Activated CD4-positive, alpha-beta T cell treated with anti-CD3 and anti-CD28 coated beads for 36 hours (primary cell): Measurements from ENCODE around the gene ITPK1. TPM values are rescaled to one million over a fixed set of nuclear protein-coding genes. Genes with fewer than 3 reads are reported as not detected.
A peak's percentile ranks its signal among the peaks of the same experiment; 100 is the strongest.
"Not testable (repeated sequence)": the region's sequence is repeated elsewhere in the genome, so short reads cannot be mapped to it uniquely, and the experiment has no call there.

Experiments
- ATAC-seq: fragments of 200-7000 bp; cut with Tn5 transposase; one replicate; pipeline ENCODE4 v1.10.0; 2021; ENCODE audit warnings: mild to moderate bottlenecking, moderate library complexity
- CTCF ChIA-PET: fragments of 350-600 bp; sonication (Branson Sonifier 250); formaldehyde crosslinking; loops from one replicate; lab custom pipeline; 2021; ENCODE audit warnings: antibody characterized with exemption; lab: Charles Lee
- POLR2A ChIA-PET: fragments of 350-600 bp; sonication (Branson Sonifier 250); formaldehyde crosslinking; loops from one replicate; lab custom pipeline; 2021; ENCODE audit warnings: antibody characterized with exemption, inconsistent platforms; lab: Charles Lee
- DNase-seq: peaks from one replicate; pipeline ENCODE4 v3.0.0-alpha.2; 2020
- H3K27ac Mint-ChIP-seq: one replicate; pipeline ENCODE4 v1.8.0; 2021; ENCODE audit warnings: mixed read lengths
- H3K27me3 Mint-ChIP-seq: one replicate; pipeline ENCODE4 v1.8.0; 2021; ENCODE audit warnings: mixed read lengths
- H3K36me3 Mint-ChIP-seq: one replicate; pipeline ENCODE4 v1.8.0; 2021; ENCODE audit warnings: low read depth, mixed read lengths
- H3K4me1 Mint-ChIP-seq: one replicate; pipeline ENCODE4 v1.8.0; 2021; ENCODE audit warnings: mixed read lengths
- H3K4me3 Mint-ChIP-seq: one replicate; pipeline ENCODE4 v1.8.0; 2021; ENCODE audit warnings: mild to moderate bottlenecking, moderate library complexity, mixed read lengths
- H3K9me3 Mint-ChIP-seq: one replicate; pipeline ENCODE4 v1.8.0; 2021; ENCODE audit warnings: low read depth, mixed read lengths
- intact Hi-C, 2 experiments: fragments of 100-400 bp; cut with DNase I in 1 of 2; cut with micrococcal nuclease in 1 of 2; formaldehyde crosslinking; loops; one replicate each; pipeline versions ENCODE4 v1.14.2 to v1.15.1; 2022 to 2024; cut with DNase I, micrococcal nuclease
- total RNA-seq, 2 experiments: library from RNA; stranded (reverse); gene quantifications; one replicate each; pipeline ENCODE4 v1.2.3, GENCODE V29; 2021

The ITPK1 gene
- total RNA-seq, 2 experiments from 2014 or later = 31.0 to 35.5 TPM

DNA sequence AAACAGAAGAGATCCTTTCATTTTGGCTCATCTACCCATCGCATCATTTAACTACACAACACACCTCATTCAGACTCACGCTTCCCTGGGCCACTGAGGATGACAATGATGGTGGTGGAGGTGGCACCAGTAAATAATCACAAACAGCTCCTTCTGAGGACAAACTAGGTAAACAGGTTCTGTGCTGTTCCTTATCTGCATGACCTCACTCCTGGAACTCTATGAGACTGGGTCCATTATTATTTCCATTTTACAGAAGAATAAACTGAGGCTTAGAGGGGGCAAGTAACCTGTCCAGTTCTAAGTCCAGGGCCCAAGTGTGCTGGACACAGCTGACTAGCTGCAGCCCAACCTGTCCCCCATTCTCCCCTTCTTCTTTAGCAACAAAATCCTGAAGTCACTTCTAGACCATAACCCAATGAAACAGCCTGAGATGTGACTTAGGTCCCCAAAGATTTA lies 50.4 kb downstream of the ITPK1 start:
- no peak overlapping the region for H3K4me3 Mint-ChIP-seq
- intact Hi-C loops = no loop called here
- POLR2A ChIA-PET = no interaction called here
- DNase-seq = peak; percentile 35
- CTCF ChIA-PET = interaction anchor here (0.5 to 1.7 kb wide), 3 partner anchors 44 to 113 kb away, joined by 3 to 7 read pairs (median 3); no protein-coding TSS in a partner anchor
- no peaks in the 10 kb centered on the region for H3K9me3 Mint-ChIP-seq
- H3K36me3 Mint-ChIP-seq = peaks cover 1% of the 10 kb centered on the region
- ATAC-seq = peak; percentile 27
- H3K27ac Mint-ChIP-seq = peak overlapping the region; percentile 78
- H3K4me1 Mint-ChIP-seq = peaks cover 39% of the 10 kb centered on the region
- no peaks in the 10 kb centered on the region for H3K27me3 Mint-ChIP-seq

GRCh38 chr14:93064411-93065271 lies 51.1 kb downstream of the ITPK1 start:
- ATAC-seq (no peak), DNase-seq (no peak)
- Mint-ChIP-seq H3K27ac (peak overlapping the region; percentile 78), H3K36me3 (peaks cover 1% of the 10 kb centered on the region), H3K27me3 (no peaks in the 10 kb centered on the region), H3K4me1 (peaks cover 43% of the 10 kb centered on the region), H3K4me3 (no peak overlapping the region), H3K9me3 (no peaks in the 10 kb centered on the region)
- intact Hi-C loops = no loop called here
- POLR2A ChIA-PET = interaction anchor here (0.5 kb wide), 1 partner anchor 47 kb away, joined by 3 read pairs; no protein-coding TSS in a partner anchor
- CTCF ChIA-PET = interaction anchor here (0.6 to 1.7 kb wide), 2 partner anchors 45 to 49 kb away, joined by 3 to 7 read pairs; no protein-coding TSS in a partner anchor

- no peak for ATAC-seq
- Mint-ChIP-seq H3K27ac (no peak overlapping the region), H3K4me3 (no peak overlapping the region)
Measured at GRCh38 chr14:93063393-93063792, 52.3 kb downstream of the ITPK1 start.

DNA sequence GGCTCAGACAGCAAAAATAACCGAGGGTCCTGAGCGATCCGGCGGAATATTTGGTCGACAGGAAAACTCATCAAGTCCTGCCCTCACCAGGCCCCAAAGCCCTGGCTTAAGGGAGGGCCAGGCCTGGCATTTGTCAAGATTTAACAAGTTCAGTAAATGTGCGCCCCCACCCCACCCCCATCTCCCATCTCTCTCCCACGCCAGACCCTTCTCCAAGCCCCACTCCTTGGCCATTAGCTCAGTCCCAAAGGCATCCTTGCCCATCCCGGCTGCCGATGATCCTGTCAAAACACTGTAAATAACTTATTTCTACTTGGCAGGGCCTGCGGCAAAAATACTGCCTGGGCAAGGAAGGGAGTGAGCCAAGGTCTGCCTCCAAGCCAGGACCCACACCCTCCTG lies 52.8 kb downstream of the ITPK1 start:
- no peak overlapping the region for H3K27ac Mint-ChIP-seq
- H3K27me3 Mint-ChIP-seq = no peaks in the 10 kb centered on the region
- POLR2A ChIA-PET = no interaction called here

More at GRCh38 chr14:93063393-93063792, 52.3 kb downstream of the ITPK1 start:
- peaks cover 43% of the 10 kb centered on the region for H3K4me1 Mint-ChIP-seq
- intact Hi-C loops = no loop called here
- peaks cover 1% of the 10 kb centered on the region for H3K36me3 Mint-ChIP-seq
- ChIA-PET POLR2A (no interaction called here), CTCF (no interaction called here)
- H3K27me3 Mint-ChIP-seq = no peaks in the 10 kb centered on the region
- no peak for DNase-seq
- no peaks in the 10 kb centered on the region for H3K9me3 Mint-ChIP-seq

DNA sequence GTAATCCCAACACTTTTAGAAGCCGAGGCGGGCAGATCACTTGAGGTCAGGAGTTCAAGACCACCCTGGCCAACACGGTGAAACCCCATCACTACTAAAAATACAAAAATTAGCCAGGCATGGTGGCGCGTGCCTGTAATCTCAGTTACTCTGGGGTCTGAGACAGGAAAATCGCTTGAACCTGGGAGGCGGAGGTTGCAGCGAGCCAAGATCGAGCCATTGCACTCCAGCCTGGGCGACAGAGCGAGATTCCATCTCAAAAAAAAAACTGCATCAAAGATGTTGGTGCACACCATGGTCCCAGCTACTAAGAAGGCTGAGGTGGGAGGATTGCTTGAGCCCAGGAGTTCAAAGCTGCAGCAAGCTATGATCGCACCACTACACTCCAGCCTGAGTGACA lies 53.7 kb downstream of the ITPK1 start:
- peaks cover 40% of the 10 kb centered on the region for H3K4me1 Mint-ChIP-seq
- ATAC-seq, H3K4me3 Mint-ChIP-seq, H3K27ac Mint-ChIP-seq, H3K9me3 Mint-ChIP-seq, H3K27me3 Mint-ChIP-seq, CTCF ChIA-PET, POLR2A ChIA-PET, intact Hi-C loops, H3K36me3 Mint-ChIP-seq, DNase-seq: not testable (repeated sequence)

More for the DNA sequence above, 52.8 kb downstream of the ITPK1 start:
- no peak for DNase-seq
- Mint-ChIP-seq H3K4me1 (peaks cover 39% of the 10 kb centered on the region), H3K4me3 (no peak overlapping the region), H3K36me3 (peaks cover 1% of the 10 kb centered on the region), H3K9me3 (no peaks in the 10 kb centered on the region)
- ATAC-seq = no peak
- intact Hi-C loops = no loop called here
- CTCF ChIA-PET = no interaction called here

DNA sequence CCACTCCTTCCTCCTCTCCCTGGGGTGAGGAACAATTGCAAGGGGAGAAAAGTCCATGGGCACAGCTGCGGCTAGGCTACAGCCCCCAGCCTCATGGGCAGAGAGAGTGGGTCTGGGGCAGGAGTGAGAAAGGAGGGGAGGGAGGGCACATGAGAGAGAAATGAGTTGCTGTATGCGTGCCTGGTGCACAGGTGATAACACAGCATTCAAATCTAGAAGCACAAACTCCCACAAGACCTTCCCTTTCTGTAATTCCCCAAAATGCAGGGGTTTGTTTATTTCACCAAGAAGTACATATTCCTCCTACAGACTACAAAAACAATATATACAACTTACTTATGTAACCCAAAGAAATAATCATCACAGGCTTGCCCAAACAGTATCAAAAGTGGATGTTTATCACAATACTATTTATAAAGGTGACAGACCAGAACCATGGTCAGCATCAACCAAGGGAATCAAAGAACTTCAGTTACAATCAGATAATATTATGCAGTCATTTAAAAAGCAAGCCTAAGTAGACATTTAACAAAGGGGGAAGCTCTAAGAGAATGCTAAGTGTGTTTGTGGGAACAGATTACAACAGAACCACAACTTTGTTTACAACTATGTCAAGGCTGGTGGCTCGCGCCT lies 54.2 kb downstream of the ITPK1 start:
- Mint-ChIP-seq H3K9me3 (no peaks in the 10 kb centered on the region), H3K4me3 (no peak overlapping the region), H3K36me3 (no peaks in the 10 kb centered on the region), H3K4me1 (peaks cover 35% of the 10 kb centered on the region), H3K27ac (no peak overlapping the region), H3K27me3 (no peaks in the 10 kb centered on the region)
- ChIA-PET CTCF (interaction anchor here (1.0 kb wide), 1 partner anchor 52 kb away, joined by 3 read pairs; no protein-coding TSS in a partner anchor), POLR2A (no interaction called here)
- no peak for ATAC-seq
- no peak for DNase-seq
- intact Hi-C loops = no loop called here

DNA sequence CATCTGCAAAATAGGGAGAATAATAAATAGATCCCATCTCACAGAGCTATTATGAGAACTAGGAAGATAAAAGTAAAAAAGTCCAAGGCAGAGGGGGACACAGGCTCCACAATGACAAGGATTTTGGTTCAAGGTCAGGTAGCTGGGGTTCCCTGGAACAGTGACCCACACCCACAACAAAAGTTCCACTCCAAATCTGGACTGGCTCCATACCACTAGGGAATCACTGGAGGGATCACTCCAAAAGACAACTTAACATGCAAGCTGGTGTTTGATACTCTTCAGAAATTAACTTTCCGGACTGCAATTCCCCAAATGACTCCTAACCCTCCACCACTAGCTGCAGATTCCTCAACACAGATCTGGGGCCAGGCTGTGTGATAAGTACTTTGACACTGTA lies 54.9 kb downstream of the ITPK1 start:
- CTCF ChIA-PET = interaction anchor here (1.0 kb wide), 1 partner anchor 52 kb away, joined by 3 read pairs; no protein-coding TSS in a partner anchor

DNA sequence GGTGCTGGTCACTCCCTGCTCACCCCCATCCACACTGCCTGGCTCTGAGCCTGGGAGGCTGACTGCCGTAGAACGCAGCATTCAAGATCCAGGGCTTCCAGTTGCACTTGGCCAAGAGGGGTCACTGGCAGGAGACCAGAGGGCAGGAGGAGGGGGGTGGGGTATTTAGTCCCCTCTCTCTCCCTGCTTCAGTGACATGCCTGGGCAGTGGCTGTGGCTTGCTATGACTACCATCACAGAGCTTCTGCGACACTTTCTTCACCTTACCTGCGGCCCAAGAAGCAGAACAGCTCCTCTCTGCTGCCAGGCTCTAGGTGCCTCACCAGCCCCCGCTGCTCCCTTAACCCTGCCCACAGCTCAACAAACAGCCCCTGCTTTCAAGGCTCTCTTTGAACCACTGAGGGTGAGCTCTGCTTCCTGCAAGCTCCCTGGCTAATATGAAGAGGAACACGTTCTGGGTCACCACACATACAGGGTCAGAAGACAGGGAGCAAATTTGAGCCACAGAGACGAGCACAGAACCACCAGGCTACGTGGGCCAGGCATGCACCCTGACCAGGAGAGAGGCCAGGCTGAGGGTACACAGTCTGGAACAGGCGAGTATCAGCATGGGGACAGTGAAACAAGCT lies 55.7 kb downstream of the ITPK1 start:
- peak; percentile 12 for ATAC-seq
- POLR2A ChIA-PET = no interaction called here

More for the DNA sequence above, 54.9 kb downstream of the ITPK1 start:
- intact Hi-C loops = no loop called here
- Mint-ChIP-seq H3K9me3 (no peaks in the 10 kb centered on the region), H3K4me3 (no peak overlapping the region), H3K27me3 (no peaks in the 10 kb centered on the region), H3K4me1 (peaks cover 29% of the 10 kb centered on the region), H3K27ac (no peak overlapping the region), H3K36me3 (no peaks in the 10 kb centered on the region)
- ATAC-seq (no peak), DNase-seq (no peak)
- POLR2A ChIA-PET = no interaction called here

DNA sequence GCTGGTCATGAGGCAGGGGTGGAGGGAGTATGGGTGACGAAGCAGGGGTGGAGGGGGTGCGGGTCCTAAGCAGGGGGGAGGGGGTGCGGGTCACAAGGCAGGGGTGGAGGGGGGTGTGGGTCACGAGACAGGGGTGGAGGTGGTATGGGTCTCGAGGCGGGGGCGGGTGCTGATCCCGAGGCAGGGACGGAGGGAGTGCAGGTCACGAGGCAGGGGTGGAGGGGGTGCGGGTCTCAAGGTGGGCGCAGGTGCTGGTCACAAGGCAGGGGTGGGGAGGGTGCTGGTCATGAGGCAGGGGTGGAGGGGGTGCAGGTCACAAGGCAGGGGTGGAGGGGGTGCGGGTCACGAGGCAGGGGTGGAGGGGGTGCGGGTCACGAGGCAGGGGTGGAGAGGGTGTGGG lies 56.5 kb downstream of the ITPK1 start:
- ATAC-seq (no peak), DNase-seq (no peak)
- Mint-ChIP-seq H3K27me3 (no peaks in the 10 kb centered on the region), H3K4me1 (peaks cover 17% of the 10 kb centered on the region), H3K27ac (no peak overlapping the region), H3K36me3 (no peaks in the 10 kb centered on the region), H3K4me3 (no peak overlapping the region), H3K9me3 (no peaks in the 10 kb centered on the region)
- POLR2A ChIA-PET = no interaction called here
- CTCF ChIA-PET = no interaction called here
- intact Hi-C loops = no loop called here

More for the DNA sequence above, 55.7 kb downstream of the ITPK1 start:
- CTCF ChIA-PET = no interaction called here
- no peak for DNase-seq
- Mint-ChIP-seq H3K9me3 (no peaks in the 10 kb centered on the region), H3K4me1 (peaks cover 22% of the 10 kb centered on the region), H3K36me3 (no peaks in the 10 kb centered on the region), H3K27ac (no peak overlapping the region), H3K4me3 (no peak overlapping the region), H3K27me3 (no peaks in the 10 kb centered on the region)
- intact Hi-C loops = no loop called here

DNA sequence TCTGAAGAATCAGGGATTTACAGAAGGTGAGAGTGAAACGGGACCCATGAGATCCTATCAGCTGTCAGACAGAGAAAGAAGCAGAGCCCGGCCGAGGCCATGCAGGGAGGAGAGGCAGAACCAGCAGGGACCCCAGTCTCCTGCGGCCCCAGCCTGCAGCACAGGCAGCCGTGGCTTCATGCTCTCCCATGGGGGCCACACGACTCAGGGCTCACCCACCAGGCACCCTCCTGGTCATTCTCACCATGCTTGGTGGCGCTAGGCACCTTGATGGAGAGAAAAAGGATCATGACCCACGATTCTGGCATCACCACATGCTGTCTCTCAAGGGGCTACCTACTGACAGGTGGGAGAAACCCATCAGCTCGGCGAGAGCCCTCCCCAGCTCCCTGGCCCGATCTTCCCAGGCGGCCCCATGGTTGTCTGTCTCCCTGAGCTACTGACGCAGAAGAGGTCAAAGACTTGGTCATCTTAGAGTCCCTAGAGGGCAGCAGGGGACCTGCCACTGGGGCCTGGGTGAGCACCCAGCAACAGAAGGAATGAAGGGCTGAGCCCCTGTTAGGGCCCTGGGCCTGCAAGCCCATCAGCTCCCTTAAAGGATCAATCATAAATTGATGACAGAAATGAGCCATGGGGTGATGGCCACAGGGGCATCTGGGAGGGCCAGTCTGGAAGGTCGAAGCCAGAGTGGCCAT lies 58.0 kb downstream of the ITPK1 start:
- POLR2A ChIA-PET = no interaction called here
- intact Hi-C loops = no loop called here
- Mint-ChIP-seq H3K27me3 (no peaks in the 10 kb centered on the region), H3K27ac (no peak overlapping the region), H3K9me3 (no peaks in the 10 kb centered on the region), H3K4me1 (peaks cover 17% of the 10 kb centered on the region), H3K4me3 (no peak overlapping the region), H3K36me3 (no peaks in the 10 kb centered on the region)
- ATAC-seq = no peak
- CTCF ChIA-PET = interaction anchor here (0.7 kb wide), 1 partner anchor 33 kb away, joined by 3 read pairs; no protein-coding TSS in a partner anchor
- DNase-seq = no peak
